IMR-90 (cell line): ENCODE data around the gene RNASET2. TPM values are rescaled to one million over a fixed set of nuclear protein-coding genes. Genes with fewer than 3 reads are reported as not detected.

Experiments
- ATAC-seq: fragments of 200-7000 bp; cut with Tn5 transposase; 2 replicates; pipeline ENCODE4 v1.9.1; 2020; ENCODE audit warnings: low read depth, mild to moderate bottlenecking, moderate library complexity
- BruUV-seq: library from RNA; stranded (reverse); fragments of 400-500 nt; replicated peaks from 2 replicates; lab custom pipeline; 2021; lab: Mats Ljungman, UMichigan
- CTCF ChIA-PET: fragments of 300-600 bp; formaldehyde crosslinking; extraction: SDS; loops from one replicate; lab custom pipeline; 2021; ENCODE audit warnings: antibody characterized with exemption; lab: Yijun Ruan, JAX
- POLR2A ChIA-PET: fragments of 300-600 bp; sonication (Branson Sonifier 250); formaldehyde crosslinking; loops from one replicate; lab custom pipeline; 2022; ENCODE audit warnings: antibody characterized with exemption; ENCODE audit not compliant: unreplicated experiment; lab: Charles Lee
- DNase-seq: peaks from one replicate; pipeline ENCODE4 v3.0.0; 2013
- H2AFZ ChIP-seq: replicated peaks from 2 replicates; pipeline ENCODE3; 2013; ENCODE audit warnings: low read length, mild to moderate bottlenecking; ENCODE audit not compliant: poor library complexity
- H2AK5ac ChIP-seq: 2 replicates; pipeline ENCODE4 v1.6.1; 2013; ENCODE audit warnings: low read depth, low read length, inconsistent platforms
- H2AK9ac ChIP-seq: replicated peaks from 2 replicates; pipeline ENCODE3; 2013; ENCODE audit warnings: mild to moderate bottlenecking, low read depth, low read length, moderate library complexity; ENCODE audit not compliant: poor library complexity
- H2BK120ac ChIP-seq: 2 replicates; pipeline ENCODE4 v1.6.1; 2013; ENCODE audit warnings: low read depth, low read length, inconsistent platforms
- H2BK15ac ChIP-seq: 3 replicates; pipeline ENCODE4 v1.6.1; 2013; ENCODE audit warnings: low read depth, low read length, inconsistent platforms
- H2BK20ac ChIP-seq: 2 replicates; pipeline ENCODE4 v1.6.1; 2013; ENCODE audit warnings: low read depth, mild to moderate bottlenecking, inconsistent platforms, low read length, moderate library complexity
- H2BK5ac ChIP-seq: 2 replicates; pipeline ENCODE4 v1.6.1; 2013; ENCODE audit warnings: mild to moderate bottlenecking, low read depth, low read length, inconsistent platforms; ENCODE audit not compliant: poor library complexity, severe bottlenecking
- H3K14ac ChIP-seq: replicated peaks from 2 replicates; pipeline ENCODE4 v1.6.1; 2013; ENCODE audit warnings: low read depth, low read length, inconsistent platforms
- H3K18ac ChIP-seq: 2 replicates; pipeline ENCODE4 v1.6.1; 2013; ENCODE audit warnings: low read depth, low read length, control low read depth
- H3K23ac ChIP-seq: 2 replicates; pipeline ENCODE4 v1.6.1; 2013; ENCODE audit warnings: low read depth, low read length, inconsistent platforms
- H3K27ac ChIP-seq: 2 replicates; pipeline ENCODE4 v1.5.1; 2013; ENCODE audit warnings: mild to moderate bottlenecking, control low read depth, low read length; ENCODE audit not compliant: insufficient read depth
- H3K27me3 ChIP-seq: 2 replicates; pipeline ENCODE4 v1.6.1; 2013; ENCODE audit warnings: low read length; ENCODE audit not compliant: control insufficient read depth, insufficient read depth
- H3K36me3 ChIP-seq: 2 replicates; pipeline ENCODE4 v1.6.1; 2013; ENCODE audit warnings: low read length, mixed read lengths; ENCODE audit not compliant: control insufficient read depth, insufficient read depth
- H3K4ac ChIP-seq: 2 replicates; pipeline ENCODE4 v1.6.1; 2013; ENCODE audit warnings: low read depth, low read length, inconsistent platforms
- H3K4me1 ChIP-seq: 2 replicates; pipeline ENCODE4 v1.6.1; 2013; ENCODE audit warnings: low read length, mixed read lengths; ENCODE audit not compliant: control insufficient read depth, insufficient read depth
- H3K4me2 ChIP-seq: 2 replicates; pipeline ENCODE4 v1.6.1; 2013; ENCODE audit warnings: low read depth, mild to moderate bottlenecking, control low read depth, low read length, moderate library complexity
- H3K4me3 ChIP-seq: 2 replicates; pipeline ENCODE4 v1.5.1; 2013; ENCODE audit warnings: low read depth, mild to moderate bottlenecking, control low read depth, low read length, moderate library complexity; ENCODE audit not compliant: insufficient read depth
- H3K56ac ChIP-seq: 2 replicates; pipeline ENCODE4 v1.6.1; 2013; ENCODE audit warnings: low read length, inconsistent platforms; ENCODE audit not compliant: insufficient read depth; ENCODE audit errors: extremely low read depth
- H3K79me1 ChIP-seq, 2 experiments: 2 replicates each; pipeline ENCODE4 v1.6.1; 2013; ENCODE audit warnings: low read length in 2 of 2, inconsistent platforms in 1 of 2, low read depth in 1 of 2
- H3K9ac ChIP-seq: 2 replicates; pipeline ENCODE4 v1.6.1; 2013; ENCODE audit warnings: low read depth, low read length, control low read depth
- H3K9me1 ChIP-seq: 2 replicates; pipeline ENCODE4 v1.6.1; 2013; ENCODE audit warnings: low read length, inconsistent platforms; ENCODE audit not compliant: insufficient read depth
- H3K9me3 ChIP-seq: 2 replicates; pipeline ENCODE4 v1.6.1; 2013; ENCODE audit warnings: low read length; ENCODE audit not compliant: control insufficient read depth, insufficient read depth
- H4K20me1 ChIP-seq: 2 replicates; pipeline ENCODE4 v1.6.1; 2013; ENCODE audit warnings: low read length, inconsistent platforms; ENCODE audit not compliant: insufficient read depth
- H4K5ac ChIP-seq: 2 replicates; pipeline ENCODE4 v1.6.1; 2013; ENCODE audit warnings: mild to moderate bottlenecking, low read depth, low read length, control low read depth
- H4K8ac ChIP-seq, 2 experiments: 2 replicates each; pipeline ENCODE4 v1.6.1; 2013; ENCODE audit warnings: low read depth in 2 of 2, low read length in 2 of 2, control low read depth in 1 of 2, inconsistent platforms in 1 of 2
- H4K91ac ChIP-seq: 2 replicates; pipeline ENCODE4 v1.6.1; 2013; ENCODE audit warnings: low read depth, low read length, inconsistent platforms; ENCODE audit not compliant: insufficient read depth
- CEBPB ChIP-seq: IDR thresholded peaks from 2 replicates; pipeline ENCODE4 v1.6.1; 2012; ENCODE audit warnings: low read depth, low read length, improper control_type of control experiment
- MAFK ChIP-seq: IDR thresholded peaks from 2 replicates; pipeline ENCODE4 v1.6.1; 2012; ENCODE audit warnings: low read depth, low read length, improper control_type of control experiment
- MXI1 ChIP-seq: IDR thresholded peaks from 2 replicates; pipeline ENCODE4 v1.6.1; 2012; ENCODE audit warnings: low read depth, mild to moderate bottlenecking, low read length, moderate library complexity, borderline replicate concordance
- POLR2A ChIP-seq: IDR thresholded peaks from 2 replicates; pipeline ENCODE4 v1.6.1; 2012; ENCODE audit warnings: mild to moderate bottlenecking, low read depth, low read length
- RCOR1 ChIP-seq: IDR thresholded peaks from 2 replicates; pipeline ENCODE4 v1.6.1; 2012; ENCODE audit warnings: mild to moderate bottlenecking, low read length, improper control_type of control experiment; ENCODE audit not compliant: insufficient replicate concordance
- WGBS, 2 experiments: methylation state at CpG; one replicate each; pipeline versions ENCODE4 v1.1.5 to v1.1.7; 2013; ENCODE audit warnings: missing lambda C conversion rate in 2 of 2; ENCODE audit not compliant: insufficient read length in 1 of 2; ENCODE audit errors: extremely low coverage in 2 of 2; 5-methylcytosine and 5-hydroxymethylcytosine counted together
- dilution Hi-C: fragments of 300-500 bp; cut with HindIII; formaldehyde crosslinking; loops from one replicate; pipeline ENCODE4 v1.14.3; 2018; ENCODE audit warnings: low sequenced_read_pairs; ENCODE audit not compliant: unreplicated experiment
- in situ Hi-C: fragments of 300-500 bp; cut with MboI; formaldehyde crosslinking; loops from 3 replicates; pipeline ENCODE4 v1.14.3; 2019; ENCODE audit warnings: low sequenced_read_pairs, inconsistent platforms, mixed read lengths
- intact Hi-C: fragments of 100-400 bp; cut with micrococcal nuclease; formaldehyde crosslinking; loops from 2 replicates; pipeline ENCODE4 v1.10.0; 2022
- polyA plus RNA-seq, 3 experiments: library from polyadenylated mRNA; depleted of rRNA; stranded (reverse); fragments of >200 nt; gene quantifications; 2 replicates each; pipeline ENCODE4 v1.2.3, GENCODE V29; 2012; ENCODE audit warnings: low replicate concordance in 1 of 3
- total RNA-seq: library from RNA; depleted of rRNA; stranded (reverse); fragments of >200 nt; gene quantifications from 2 replicates; pipeline ENCODE4 v1.2.3, GENCODE V29; 2012
- TF ChIP-seq, protein P1 (sequence below): fragments of 150-350 bp; IDR thresholded peaks from 2 replicates; pipeline ENCODE4 v1.6.1; 2016; ENCODE audit warnings: low read depth, mild to moderate bottlenecking, low read length, moderate library complexity, borderline replicate concordance
- TF ChIP-seq, protein P2 (sequence below): conservative IDR thresholded peaks from 2 replicates; pipeline ENCODE4 v1.5.1; 2012; ENCODE audit warnings: mild to moderate bottlenecking, low read depth, low read length, improper control_type of control experiment

Gene RNASET2
- total and polyA plus RNA-seq, 2 of the 4 experiments (the other 2 are of a cell fraction) = 13.6 to 24.9 TPM

DNA sequence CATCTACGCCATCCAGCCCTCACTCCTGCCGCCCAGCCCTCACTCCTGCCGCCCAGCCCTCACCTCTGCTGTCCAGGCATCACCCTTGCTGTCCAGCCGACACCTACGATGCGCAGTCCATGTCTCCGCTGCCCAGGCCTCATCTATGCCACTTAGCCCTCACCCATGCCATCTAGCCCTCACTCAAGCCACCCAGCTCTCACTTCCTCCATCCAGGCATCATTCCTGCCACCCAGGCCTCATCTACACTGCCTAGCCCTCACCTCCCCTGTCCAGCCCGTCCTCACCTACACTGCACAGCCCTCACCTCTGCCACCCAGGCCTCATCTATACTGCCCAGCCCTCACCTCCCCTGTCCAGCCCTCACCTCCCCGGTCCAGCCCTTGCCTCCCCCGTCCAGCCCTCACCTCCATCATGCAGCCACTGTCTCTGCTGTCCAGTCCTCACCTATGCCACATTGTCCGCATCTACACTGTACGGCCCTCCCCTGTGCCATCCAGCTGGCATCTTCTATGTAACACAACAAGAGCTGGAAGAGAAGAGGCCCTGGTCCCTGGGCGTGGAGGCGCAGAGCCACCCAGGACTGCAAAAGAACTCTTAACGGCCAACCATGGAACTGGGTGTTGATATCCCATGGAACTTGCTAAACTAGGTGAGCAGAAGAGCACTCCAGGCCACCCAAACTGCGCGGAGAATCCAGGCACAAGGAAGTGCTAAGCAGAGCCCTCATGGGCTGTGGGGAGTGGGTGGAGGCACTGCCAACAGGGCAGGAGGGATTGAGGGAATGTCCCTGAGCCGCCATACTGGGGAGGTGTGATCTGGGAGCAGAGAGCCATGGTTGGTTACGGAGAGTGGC is 31.0 kb downstream of the RNASET2 start:
- dilution Hi-C loops (no loop called here), intact Hi-C loops (no loop called here)
- no TSS peak for BruUV-seq

More for the DNA sequence above, 31.0 kb downstream of the RNASET2 start:
- Histone ChIP-seq H2AK9ac (no peak overlapping the region), H4K91ac (no peak overlapping the region), H3K4ac (no peak overlapping the region), H3K18ac (no peak overlapping the region), H3K56ac (no peak overlapping the region), H2AFZ (no peak overlapping the region), H3K4me2 (no peak overlapping the region), H3K27ac (no peak overlapping the region), H3K79me1 (no peaks in the 10 kb centered on the region), H4K20me1 (no peaks in the 10 kb centered on the region; the same call in 1 of the 2 replicates), H3K27me3 (no peaks in the 10 kb centered on the region), H3K4me1 (no peaks in the 10 kb centered on the region), H2BK120ac (no peak overlapping the region), H2BK5ac (no peak overlapping the region), H3K9me3 (no peaks in the 10 kb centered on the region), H3K4me3 (no peak overlapping the region), H2AK5ac (no peak overlapping the region), H2BK15ac (no peak overlapping the region), H3K23ac (no peak overlapping the region), H2BK20ac (no peak overlapping the region), H4K8ac (no peak overlapping the region), H3K9ac (no peak overlapping the region), H4K5ac (no peak overlapping the region), H3K9me1 (peaks cover 4% of the 10 kb centered on the region; the same call in 1 of the 2 replicates), H3K36me3 (no peaks in the 10 kb centered on the region), H3K14ac (no peak overlapping the region)
- in situ Hi-C loops = no loop called here
- DNase-seq (no peak), ATAC-seq (no peak)
- CTCF ChIA-PET = no interaction called here
- TF ChIP-seq, protein P1, sequence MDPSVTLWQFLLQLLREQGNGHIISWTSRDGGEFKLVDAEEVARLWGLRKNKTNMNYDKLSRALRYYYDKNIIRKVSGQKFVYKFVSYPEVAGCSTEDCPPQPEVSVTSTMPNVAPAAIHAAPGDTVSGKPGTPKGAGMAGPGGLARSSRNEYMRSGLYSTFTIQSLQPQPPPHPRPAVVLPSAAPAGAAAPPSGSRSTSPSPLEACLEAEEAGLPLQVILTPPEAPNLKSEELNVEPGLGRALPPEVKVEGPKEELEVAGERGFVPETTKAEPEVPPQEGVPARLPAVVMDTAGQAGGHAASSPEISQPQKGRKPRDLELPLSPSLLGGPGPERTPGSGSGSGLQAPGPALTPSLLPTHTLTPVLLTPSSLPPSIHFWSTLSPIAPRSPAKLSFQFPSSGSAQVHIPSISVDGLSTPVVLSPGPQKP = no peak
- TF ChIP-seq MXI1 (no peak), POLR2A (no peak), MAFK (no peak), RCOR1 (no peak), CEBPB (no peak)
- TF ChIP-seq, protein P2, sequence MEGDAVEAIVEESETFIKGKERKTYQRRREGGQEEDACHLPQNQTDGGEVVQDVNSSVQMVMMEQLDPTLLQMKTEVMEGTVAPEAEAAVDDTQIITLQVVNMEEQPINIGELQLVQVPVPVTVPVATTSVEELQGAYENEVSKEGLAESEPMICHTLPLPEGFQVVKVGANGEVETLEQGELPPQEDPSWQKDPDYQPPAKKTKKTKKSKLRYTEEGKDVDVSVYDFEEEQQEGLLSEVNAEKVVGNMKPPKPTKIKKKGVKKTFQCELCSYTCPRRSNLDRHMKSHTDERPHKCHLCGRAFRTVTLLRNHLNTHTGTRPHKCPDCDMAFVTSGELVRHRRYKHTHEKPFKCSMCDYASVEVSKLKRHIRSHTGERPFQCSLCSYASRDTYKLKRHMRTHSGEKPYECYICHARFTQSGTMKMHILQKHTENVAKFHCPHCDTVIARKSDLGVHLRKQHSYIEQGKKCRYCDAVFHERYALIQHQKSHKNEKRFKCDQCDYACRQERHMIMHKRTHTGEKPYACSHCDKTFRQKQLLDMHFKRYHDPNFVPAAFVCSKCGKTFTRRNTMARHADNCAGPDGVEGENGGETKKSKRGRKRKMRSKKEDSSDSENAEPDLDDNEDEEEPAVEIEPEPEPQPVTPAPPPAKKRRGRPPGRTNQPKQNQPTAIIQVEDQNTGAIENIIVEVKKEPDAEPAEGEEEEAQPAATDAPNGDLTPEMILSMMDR = no peak
- POLR2A ChIA-PET = no interaction called here
- WGBS, 2 experiments = 81% methylated on average over 12 of the region's 19 CpGs; no CpG with 5 or more reads in 1 of the 2 experiments
